GM08714 (cell line): ENCODE data around the gene LRIT2.

Experiments used
- H3K4me3 ChIP-seq: fragments of 200-500 bp; sonication (Bioruptor generic); 2 replicates; pipeline ENCODE4 v1.5.1; 2014; ENCODE audit warnings: mild to moderate bottlenecking, low read length, inconsistent platforms
- ZNF274 ChIP-seq: IDR thresholded peaks from 2 replicates; pipeline ENCODE4 v1.6.1; 2012; ENCODE audit warnings: mild to moderate bottlenecking, low read depth, low read length

Gene LRIT2

DNA sequence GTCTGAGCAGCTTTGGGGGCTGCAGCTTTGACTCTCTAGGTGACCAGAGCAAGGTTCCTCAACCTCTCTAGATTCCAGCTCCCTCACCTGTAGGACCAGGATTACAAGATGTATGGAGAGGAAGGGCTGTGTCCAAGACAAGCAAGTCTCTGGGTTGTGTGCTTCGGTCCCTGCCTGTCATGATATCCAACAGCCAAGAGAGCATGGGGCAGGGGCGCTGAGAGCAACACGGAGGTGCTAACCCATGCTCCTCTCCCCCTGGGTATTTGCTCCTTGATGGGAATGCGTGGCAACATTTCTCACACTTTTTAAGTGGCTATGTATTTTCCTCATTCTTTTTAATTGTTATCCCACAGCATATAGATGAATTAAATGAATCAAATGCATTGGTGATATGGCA is 20.7 kb downstream of the LRIT2 start:
- no peak for TF ChIP-seq ZNF274

DNA sequence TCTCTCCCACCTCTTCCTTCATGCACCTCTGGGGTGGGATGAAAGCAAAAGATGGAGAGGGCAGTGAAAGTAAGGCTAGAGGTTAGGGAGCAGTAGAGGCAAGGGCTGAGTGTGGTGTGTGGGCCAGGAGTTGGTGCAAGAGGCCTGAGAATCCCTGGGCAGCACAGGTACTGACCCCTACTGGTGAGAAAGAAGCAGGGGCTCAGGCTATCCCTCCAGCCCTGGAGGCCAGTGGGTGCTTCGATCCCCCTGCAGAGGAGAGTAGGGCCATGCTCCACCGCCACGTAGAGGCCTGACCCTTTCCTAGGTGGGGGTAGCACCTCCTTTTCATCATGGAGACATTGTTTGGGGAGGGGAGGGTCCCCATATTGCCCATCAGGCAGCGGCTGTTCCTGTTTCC is 21.2 kb downstream of the LRIT2 start:
- TF ChIP-seq ZNF274: no peak
- H3K4me3 ChIP-seq: no peak overlapping the region

More for the DNA sequence above, 20.7 kb downstream of the LRIT2 start:
- no peak overlapping the region for H3K4me3 ChIP-seq

- TF ChIP-seq ZNF274: no peak
- no peak overlapping the region for H3K4me3 ChIP-seq
These were observed 23.0 kb downstream of the LRIT2 start for GRCh38 chr10:84202349-84202748.

DNA sequence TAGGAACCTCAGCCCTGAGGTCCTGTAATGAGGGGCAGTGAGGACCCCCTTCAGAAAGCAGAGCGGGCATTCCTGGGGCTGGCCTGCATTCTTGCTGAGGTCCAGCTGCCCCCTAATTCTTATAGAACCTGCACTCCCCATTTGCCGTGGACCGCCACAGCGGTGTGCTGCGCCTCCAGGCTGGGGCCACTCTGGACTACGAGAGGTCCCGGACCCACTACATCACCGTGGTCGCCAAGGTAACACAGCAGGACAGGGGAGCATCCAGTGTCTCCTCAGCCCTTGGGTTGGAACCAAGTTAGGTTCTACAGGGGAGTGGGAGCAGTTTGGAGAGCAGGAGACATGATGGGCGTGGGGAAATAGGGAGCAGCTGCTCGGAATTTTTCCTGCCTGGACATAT is 23.7 kb downstream of the LRIT2 start:
- no peak for TF ChIP-seq ZNF274

GRCh38 chr10:84201244-84201606 is 24.1 kb downstream of the LRIT2 start:
- no peak overlapping the region for H3K4me3 ChIP-seq
- no peak for TF ChIP-seq ZNF274

More for the DNA sequence above, 23.7 kb downstream of the LRIT2 start:
- H3K4me3 ChIP-seq: no peak overlapping the region

- no peak for TF ChIP-seq ZNF274
- no peak overlapping the region for H3K4me3 ChIP-seq
These were observed 24.7 kb downstream of the LRIT2 start for GRCh38 chr10:84200537-84201243.

GRCh38 chr10:84198206-84198915 is 27.0 kb downstream of the LRIT2 start:
- TF ChIP-seq ZNF274: no peak
- no peak overlapping the region for H3K4me3 ChIP-seq

DNA sequence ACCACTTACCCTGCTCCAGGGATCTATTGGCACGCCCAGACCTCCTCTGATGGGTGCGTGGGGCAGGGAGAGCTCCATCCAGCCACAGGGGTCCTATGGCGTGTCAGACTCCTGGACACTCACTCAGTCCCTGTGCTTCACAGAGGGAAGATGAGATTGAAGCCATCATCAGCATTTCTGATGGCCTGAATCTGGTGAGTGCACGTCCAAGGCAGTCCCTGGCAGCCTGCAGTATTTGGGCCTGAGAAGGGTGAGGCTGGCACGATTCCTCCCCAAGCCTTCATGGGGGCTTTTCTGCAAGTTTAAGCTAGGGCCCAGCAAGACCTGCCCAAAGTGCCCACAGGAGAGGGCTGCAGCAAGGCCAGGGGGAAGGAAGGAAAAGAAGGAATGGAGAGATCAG is 27.7 kb downstream of the LRIT2 start:
- H3K4me3 ChIP-seq: no peak overlapping the region
- no peak for TF ChIP-seq ZNF274

GRCh38 chr10:84196941-84197340 is 28.4 kb downstream of the LRIT2 start:
- no peak for TF ChIP-seq ZNF274
- no peak overlapping the region for H3K4me3 ChIP-seq

DNA sequence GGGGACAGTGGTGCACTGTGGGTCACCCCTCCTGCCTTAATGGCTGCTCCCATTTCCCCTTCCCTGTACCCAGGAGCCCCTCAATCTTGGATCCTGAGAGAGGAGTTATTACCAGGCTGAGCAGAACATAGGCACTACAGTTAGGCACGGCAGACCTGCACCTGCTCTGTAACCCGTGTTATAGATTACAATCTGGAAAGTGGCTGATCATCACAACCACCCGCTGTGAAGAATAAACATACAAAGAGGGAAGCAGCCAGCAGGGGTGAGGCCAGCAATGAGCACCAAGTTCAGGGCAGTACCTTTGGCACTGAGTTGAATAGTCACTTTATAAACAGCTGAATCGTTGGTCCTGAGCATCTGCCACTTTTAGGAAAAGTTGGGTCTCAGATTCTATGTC is 29.3 kb downstream of the LRIT2 start:
- TF ChIP-seq ZNF274: no peak
- no peak overlapping the region for H3K4me3 ChIP-seq

GRCh38 chr10:84195044-84195830 is 30.1 kb downstream of the LRIT2 start:
- peak overlapping the region; percentile 49; the same call in 1 of the 2 replicates for H3K4me3 ChIP-seq
- no peak for TF ChIP-seq ZNF274

GRCh38 chr10:84194424-84195043 is 30.8 kb downstream of the LRIT2 start, which contains the start of gene CDHR1:
TSS of gene CDHR1 (plus strand) at chr10:84194537. CDS start at chr10:84194761, 224 bp downstream.
- no peak for TF ChIP-seq ZNF274
- peak within 1 kb of the TSS; percentile 49; the same call in 1 of the 2 replicates for H3K4me3 ChIP-seq

- peak overlapping the region; percentile 3; the same call in 1 of the 2 replicates for H3K4me3 ChIP-seq
- TF ChIP-seq ZNF274: no peak
These were observed 31.4 kb downstream of the LRIT2 start for GRCh38 chr10:84193846-84194423.

DNA sequence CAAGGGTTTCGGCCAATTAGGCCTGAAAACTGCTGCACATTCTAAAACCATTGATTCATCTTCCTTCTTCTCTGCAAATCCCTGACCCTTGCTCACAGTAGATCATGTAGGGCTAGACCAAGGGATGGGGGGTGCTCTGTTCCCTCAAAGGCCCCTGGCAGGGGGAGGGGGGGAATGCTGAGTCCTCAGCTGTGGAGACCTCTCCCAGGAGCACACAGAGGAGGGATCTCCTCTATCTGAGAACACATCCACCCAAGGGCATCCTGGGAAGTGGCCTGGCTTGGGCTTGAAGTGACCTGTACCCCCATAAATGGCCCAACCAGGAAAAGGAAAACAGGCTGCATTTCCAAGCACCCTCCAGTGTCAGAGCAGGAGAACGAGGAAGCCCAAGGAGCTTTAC is 32.0 kb downstream of the LRIT2 start:
- no peak for TF ChIP-seq ZNF274
- H3K4me3 ChIP-seq: no peak overlapping the region
